BE2C (cell line): Measurements from ENCODE around the gene CHCHD2.
"Not testable (repeated sequence)": the region's sequence is repeated elsewhere in the genome, so short reads cannot be mapped to it uniquely, and the experiment has no call there.

Source experiments
- DNase-seq: peaks from one replicate; pipeline ENCODE4 v3.0.0-alpha.2; 2020
- H3K27me3 ChIP-seq: fragments of 250-450 bp; sonication (Bioruptor Pico); 2 replicates; pipeline ENCODE4 v1.5.1; 2020; ENCODE audit warnings: mild to moderate bottlenecking
- H3K36me3 ChIP-seq: fragments of 250-450 bp; sonication (Bioruptor Pico); 2 replicates; pipeline ENCODE4 v1.5.1; 2020; ENCODE audit warnings: mild to moderate bottlenecking
- H3K4me1 ChIP-seq: fragments of 250-450 bp; sonication (Bioruptor Pico); 2 replicates; pipeline ENCODE4 v1.5.1; 2020
- H3K4me3 ChIP-seq: 2 replicates; pipeline ENCODE4 v1.5.1; 2011; ENCODE audit warnings: low read depth, low read length
- H3K9me3 ChIP-seq: fragments of 250-450 bp; sonication (Bioruptor Pico); 2 replicates; pipeline ENCODE4 v1.5.1; 2020
- TF ChIP-seq, protein P1 (sequence below): IDR thresholded peaks from 2 replicates; pipeline ENCODE4 v1.5.1; 2012; ENCODE audit warnings: mild to moderate bottlenecking, low read depth, low read length

CHCHD2 gene

DNA sequence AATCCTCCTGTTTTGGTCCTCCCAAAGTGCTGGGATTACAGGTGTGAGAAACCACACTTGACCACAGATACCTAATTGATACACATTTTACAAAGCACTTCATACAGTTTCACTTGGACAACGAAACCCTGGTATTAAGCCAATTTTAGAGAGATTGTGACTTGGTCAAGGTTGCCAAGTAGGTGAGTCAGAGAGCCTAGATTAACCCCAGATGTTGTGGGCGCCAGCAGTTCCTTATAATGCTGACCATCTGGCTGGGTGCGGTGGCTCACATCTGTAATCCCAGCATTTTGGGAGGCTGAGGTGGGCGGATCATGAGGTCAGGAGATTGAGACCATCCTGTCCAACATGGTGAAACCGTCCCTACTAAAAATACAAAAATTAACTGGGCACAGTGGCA, 8.6 kb downstream of the CHCHD2 start:
- H3K4me3 ChIP-seq: no peak overlapping the region
- no peaks in the 10 kb centered on the region for H3K27me3 ChIP-seq
- no peaks in the 10 kb centered on the region; the same call in 1 of the 2 replicates for H3K4me1 ChIP-seq
- H3K36me3 ChIP-seq: peaks cover 36% of the 10 kb centered on the region
- no peaks in the 10 kb centered on the region for H3K9me3 ChIP-seq
- TF ChIP-seq, protein P1, sequence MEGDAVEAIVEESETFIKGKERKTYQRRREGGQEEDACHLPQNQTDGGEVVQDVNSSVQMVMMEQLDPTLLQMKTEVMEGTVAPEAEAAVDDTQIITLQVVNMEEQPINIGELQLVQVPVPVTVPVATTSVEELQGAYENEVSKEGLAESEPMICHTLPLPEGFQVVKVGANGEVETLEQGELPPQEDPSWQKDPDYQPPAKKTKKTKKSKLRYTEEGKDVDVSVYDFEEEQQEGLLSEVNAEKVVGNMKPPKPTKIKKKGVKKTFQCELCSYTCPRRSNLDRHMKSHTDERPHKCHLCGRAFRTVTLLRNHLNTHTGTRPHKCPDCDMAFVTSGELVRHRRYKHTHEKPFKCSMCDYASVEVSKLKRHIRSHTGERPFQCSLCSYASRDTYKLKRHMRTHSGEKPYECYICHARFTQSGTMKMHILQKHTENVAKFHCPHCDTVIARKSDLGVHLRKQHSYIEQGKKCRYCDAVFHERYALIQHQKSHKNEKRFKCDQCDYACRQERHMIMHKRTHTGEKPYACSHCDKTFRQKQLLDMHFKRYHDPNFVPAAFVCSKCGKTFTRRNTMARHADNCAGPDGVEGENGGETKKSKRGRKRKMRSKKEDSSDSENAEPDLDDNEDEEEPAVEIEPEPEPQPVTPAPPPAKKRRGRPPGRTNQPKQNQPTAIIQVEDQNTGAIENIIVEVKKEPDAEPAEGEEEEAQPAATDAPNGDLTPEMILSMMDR: no peak
- peak; percentile 16 for DNase-seq

GRCh38 chr7:56092789-56093531, 13.3 kb downstream of the CHCHD2 start, which contains the start of gene PHKG1:
Gene PHKG1, minus strand, starts transcription at chr7:56092952. Its CDS starts 4,011 bp downstream, at chr7:56088941.
- Histone ChIP-seq H3K4me3 (no peak within 1 kb of the TSS), H3K36me3 (no peaks in the 10 kb centered on the region), H3K27me3 (no peaks in the 10 kb centered on the region), H3K9me3 (no peaks in the 10 kb centered on the region), H3K4me1 (no peaks in the 10 kb centered on the region; the same call in 1 of the 2 replicates)
- peak; percentile 76 for DNase-seq
- TF ChIP-seq, protein P1: peak; percentile 60

DNA sequence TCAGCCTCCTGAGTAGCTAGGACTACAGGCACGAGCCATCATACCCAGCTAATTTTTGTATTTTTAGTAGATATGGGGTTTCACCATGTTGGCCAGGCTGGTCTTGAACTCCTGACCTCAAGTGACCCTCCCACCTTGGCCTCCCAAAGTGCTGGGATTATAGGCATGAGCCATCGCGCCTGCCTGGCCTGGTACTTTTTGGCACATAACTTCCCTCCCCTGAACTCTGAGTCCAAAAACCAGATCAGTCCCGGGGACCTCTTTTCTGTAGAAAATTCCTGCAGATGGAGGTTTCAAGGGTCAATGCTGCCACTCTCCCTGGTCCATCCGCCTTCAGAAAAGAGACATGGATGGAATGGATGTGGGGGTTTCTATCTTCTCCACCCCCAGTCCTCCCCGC, 13.9 kb downstream of the CHCHD2 start:
- not testable (repeated sequence) for H3K27me3 ChIP-seq, H3K4me3 ChIP-seq, H3K9me3 ChIP-seq, DNase-seq, H3K4me1 ChIP-seq, H3K36me3 ChIP-seq

DNA sequence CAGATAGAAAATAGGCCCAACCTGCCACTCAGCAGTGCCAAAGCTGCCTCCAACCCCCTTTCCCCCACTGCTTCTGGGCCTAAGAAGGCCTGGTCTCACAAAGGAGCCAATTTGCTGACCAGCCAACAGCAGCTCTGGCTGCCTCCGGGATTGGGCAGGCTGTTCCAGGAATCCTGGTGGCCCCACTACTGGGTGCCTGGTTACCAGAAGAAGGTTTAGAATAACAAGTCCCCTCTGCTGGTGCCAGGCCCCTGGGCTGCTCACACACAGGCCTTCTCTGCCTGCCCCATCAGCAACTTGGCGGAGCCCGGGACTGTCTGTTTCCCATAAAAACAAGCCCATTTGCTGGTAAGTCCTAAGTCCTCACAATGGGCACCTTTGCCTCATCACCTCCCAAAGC, 14.7 kb downstream of the CHCHD2 start:
- H3K27me3 ChIP-seq: no peaks in the 10 kb centered on the region
- no peaks in the 10 kb centered on the region; the same call in 1 of the 2 replicates for H3K4me1 ChIP-seq
- H3K9me3 ChIP-seq: no peaks in the 10 kb centered on the region
- no peak for DNase-seq
- TF ChIP-seq, protein P1: no peak
- no peak overlapping the region for H3K4me3 ChIP-seq
- H3K36me3 ChIP-seq: 0 out of 2 replicates have a peak, but pooled peaks cover 2% of the 10 kb centered on the region

DNA sequence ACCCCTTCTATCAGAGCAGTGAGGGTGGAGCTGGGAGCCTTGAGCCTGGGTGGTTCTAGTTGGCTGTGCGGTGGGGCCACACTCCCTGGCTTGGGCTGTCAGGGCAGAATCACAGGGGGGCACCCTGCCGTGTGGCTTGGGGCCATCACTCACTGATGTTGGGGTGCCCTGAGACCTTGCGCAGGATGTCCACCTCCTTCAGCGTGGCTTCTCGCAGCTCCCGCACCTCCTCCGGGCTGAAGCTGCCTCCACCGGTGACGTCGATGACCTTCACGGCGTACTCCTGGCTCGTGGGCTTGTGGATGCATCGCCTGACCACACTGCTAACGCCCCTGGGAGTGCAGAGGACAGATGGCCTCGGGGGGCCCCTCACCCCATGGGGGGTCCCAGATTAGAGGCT, 18.8 kb downstream of the CHCHD2 start:
- TF ChIP-seq, protein P1: no peak
- Histone ChIP-seq H3K9me3 (no peaks in the 10 kb centered on the region), H3K4me3 (no peak overlapping the region), H3K4me1 (peaks cover 11% of the 10 kb centered on the region), H3K36me3 (peaks cover 6% of the 10 kb centered on the region; the same call in 1 of the 2 replicates), H3K27me3 (no peaks in the 10 kb centered on the region)
- no peak for DNase-seq

- peaks cover 6% of the 10 kb centered on the region; the same call in 1 of the 2 replicates for H3K36me3 ChIP-seq
- H3K9me3 ChIP-seq: no peaks in the 10 kb centered on the region
- peaks cover 11% of the 10 kb centered on the region for H3K4me1 ChIP-seq
- no peaks in the 10 kb centered on the region for H3K27me3 ChIP-seq
- TF ChIP-seq, protein P1: no peak
- H3K4me3 ChIP-seq: no peak overlapping the region
- no peak for DNase-seq
Observed at GRCh38 chr7:56086761-56087160, 19.5 kb downstream of the CHCHD2 start.
